NOMO-1 treated with DMSO at 0.1 percent for 48 hours (cell line): ENCODE measurements around the gene FNBP1.

Source experiments
- DNase-seq: peaks from one replicate; lab custom pipeline; 2025; ENCODE audit not compliant: unreplicated experiment; lab: John Stamatoyannopoulos, UW

The FNBP1 gene

DNA sequence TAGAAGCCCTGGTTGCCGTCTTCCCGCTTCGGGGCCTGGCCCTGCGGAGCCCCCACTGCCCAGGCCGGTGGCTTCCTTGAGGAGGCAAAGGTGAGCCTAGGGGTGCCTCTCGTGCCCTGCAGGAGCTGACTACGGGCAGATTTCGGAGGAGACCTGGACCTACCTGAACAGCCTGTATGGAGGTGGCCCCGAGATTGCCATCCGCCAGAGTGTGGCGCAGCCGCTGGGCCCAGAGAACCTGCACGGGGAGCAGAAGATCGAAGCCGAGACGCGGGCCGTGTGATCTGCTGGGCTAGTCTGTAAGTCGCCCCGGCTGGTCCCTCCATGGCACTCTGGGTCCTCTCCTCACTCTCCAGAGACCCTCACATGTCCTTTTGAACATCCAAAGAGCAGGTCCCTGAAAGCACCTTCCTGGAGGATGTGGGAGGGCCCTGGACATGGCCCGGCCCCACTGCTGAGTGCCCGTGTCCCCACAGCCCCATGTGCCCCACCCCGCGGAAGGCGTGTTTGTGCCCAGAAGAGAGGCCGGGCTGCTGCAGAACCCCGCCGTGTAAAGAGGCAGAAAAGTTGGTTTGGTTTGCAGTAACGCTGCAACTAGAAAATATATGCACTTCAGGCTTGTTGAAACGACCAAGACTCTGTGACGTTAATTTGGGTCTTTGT is 162.9 kb downstream of the FNBP1 start:
- no peak for DNase-seq

DNA sequence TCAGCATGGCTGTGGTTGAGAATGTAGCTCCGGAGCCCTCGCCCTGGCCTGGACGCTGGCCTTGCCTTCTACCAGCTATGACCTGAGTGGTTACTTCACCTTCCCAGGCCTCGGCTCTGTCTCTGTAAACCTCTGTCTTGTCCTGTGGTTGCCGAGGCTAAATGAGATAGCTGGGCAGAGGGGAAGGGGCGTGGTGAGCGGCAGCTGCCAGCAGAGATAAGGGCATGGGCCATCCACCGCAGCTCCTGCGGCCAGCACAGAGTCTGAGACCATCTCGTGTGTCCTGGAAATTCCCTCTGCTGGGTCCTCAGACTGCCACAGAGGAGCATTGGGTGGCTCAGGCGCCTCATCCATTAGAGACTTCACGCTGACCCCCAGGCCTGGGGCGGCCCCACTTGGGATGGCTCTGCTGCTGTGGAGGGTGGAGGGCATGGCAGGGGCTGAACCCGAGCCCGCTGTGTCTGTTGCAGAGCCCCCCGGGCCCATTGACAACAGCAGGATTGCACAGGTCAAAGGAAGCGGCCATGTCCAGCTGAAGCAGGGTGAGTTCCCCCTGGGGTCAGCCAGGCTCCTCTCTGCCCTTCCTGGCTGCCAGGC is 163.8 kb downstream of the FNBP1 start:
- no peak for DNase-seq

DNA sequence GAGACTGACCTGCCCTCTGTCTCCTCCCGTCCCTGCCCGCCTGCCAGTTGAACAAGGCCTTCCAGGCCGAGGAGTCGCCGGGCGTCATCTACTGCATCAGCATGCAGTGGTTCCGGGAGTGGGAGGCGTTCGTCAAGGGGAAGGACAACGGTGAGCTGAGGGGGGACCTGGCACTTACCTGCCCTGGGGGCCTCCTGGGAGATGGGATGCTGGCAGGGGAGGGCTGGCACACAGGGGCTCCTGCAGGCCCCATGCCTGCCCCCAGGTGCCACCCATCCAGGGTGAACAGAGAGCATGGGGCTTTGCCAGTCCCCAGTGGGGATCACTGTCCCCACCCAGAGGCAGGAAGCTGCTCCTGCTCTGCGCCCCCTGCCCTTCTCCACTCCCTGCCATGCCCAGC is 164.7 kb downstream of the FNBP1 start:
- no peak for DNase-seq

DNA sequence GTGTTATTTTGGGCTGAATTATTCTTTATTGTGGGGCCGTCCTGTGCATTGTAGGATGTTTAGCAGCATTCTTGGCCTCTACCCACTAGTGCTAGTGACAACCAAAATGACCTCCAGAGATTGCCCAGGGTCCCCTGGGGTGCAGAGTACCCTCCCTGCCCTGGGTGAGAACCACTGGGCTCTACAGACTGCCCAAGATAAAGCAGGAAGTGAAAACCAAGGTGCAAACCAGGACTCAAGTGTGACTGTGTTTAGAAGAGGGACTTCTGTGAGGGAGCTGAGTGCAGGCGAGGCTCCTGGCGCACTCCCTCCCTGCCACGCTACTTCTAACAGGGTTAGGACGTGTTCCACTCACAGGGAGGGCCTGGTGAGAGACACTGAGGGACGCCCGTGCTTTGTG is 166.2 kb downstream of the FNBP1 start:
- DNase-seq = no peak

DNA sequence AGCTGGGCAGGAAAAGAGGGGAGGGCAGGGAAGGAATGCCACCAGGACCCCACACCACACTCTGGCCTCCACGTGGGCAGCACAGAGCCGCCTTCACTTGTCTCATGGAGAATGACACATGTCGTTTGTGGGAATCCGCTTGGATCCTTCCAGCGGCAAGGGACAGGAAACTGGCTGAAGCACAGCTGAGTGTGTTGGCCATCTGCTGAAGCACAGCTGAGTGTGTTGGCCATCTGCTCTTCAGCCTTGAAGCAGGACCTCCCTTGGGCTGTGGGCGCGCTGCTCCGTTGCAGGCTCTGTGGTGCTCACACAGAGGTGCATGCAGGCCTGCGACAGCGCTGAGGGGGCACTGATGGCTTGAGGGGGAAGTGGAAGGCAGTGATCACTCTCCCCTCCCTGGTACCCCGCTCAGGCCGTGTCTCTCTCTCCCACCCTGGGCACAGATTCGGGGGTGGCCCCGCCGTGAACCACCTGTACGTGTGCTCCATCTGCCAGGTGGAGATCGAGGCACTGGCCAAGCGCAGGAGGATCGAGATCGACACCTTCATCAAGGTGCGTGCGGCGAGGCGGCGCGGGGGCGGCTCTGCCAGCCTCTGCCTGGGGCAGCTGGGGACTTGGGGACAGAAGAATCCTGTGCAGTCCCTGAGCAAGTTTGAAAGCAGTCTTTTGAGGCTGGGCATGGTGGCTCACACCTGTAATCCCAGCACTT is 167.1 kb downstream of the FNBP1 start:
- no peak for DNase-seq

DNA sequence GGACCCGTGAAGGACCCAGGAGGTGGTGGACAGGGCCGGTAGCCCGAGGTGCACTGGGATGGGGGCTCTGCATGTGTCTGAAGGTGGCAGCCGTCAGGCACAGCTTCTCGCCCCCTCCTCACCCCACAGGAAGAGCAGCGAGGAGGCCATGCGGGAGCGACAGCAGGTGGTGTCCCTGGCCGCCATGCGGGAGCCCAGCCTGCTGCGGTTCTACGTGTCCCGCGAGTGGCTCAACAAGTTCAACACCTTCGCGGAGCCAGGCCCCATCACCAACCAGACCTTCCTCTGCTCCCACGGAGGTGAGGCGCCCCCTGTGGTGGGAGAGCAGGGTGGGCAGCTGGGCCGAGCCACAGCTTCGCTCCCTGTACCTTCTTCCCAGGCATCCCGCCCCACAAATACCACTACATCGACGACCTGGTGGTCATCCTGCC is 167.8 kb downstream of the FNBP1 start:
- no peak for DNase-seq

DNA sequence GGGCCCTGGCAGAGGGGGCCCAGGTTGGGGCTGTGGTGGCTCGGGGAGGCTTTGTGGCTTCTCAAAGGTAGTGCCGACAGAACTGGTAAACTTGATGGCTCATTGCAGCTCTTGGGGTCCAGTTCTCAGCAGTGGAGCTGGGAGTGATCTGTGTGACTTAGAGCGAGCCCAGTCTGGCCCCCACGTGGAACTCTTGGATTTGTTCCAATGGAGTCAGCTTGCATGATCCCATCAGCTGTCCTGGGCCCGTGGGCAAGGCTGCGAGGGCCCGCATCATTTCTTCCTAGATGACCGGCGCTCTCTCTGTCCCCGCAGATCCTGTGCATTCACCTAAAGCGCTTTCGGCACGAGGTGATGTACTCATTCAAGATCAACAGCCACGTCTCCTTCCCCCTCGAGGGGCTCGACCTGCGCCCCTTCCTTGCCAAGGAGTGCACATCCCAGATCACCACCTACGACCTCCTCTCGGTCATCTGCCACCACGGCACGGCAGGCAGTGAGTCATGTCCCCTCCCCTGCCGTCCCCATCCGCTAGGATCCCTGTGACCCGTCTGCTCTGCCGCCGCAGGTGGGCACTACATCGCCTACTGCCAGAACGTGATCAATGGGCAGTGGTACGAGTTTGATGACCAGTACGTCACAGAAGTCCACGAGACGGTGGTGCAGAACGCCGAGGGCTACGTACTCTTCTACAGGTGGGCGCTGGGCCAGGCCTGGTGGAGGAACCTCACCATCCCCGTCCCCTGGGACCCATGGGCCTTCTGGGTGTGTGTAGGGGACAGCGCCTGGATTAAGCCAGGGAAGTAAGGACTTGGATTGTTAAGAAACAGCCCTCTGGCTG is 168.5 kb downstream of the FNBP1 start:
- DNase-seq = no peak

DNA sequence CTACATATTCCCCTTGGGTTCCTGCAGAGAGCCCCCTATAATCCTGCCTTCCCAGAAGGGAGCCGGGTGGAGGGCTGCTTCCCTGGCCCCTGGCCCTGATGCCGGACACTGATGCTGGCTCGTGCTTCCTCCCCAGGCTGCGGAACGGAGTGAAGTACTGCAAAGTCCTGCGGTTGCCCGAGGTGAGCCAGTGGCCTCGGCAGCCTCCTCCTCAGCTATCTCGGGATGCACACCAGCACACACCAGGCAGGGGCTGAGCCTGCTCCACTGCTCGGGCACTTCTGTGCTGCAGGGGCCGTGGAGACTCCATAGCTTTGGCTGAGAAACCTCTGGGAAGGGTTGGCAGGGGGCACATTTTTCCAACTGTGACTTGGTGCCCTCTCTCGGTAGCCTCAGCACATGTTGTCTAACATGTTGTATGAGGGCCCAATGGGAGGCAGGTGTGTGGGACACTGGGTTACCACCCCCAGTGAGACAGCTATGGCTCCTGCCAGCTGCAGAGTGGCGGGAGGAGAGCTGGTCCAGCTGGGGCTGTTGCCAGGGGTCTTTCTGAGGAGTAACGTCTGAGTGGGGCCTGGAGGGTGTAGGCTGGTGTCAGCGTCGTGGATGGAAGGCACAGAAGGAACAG is 169.3 kb downstream of the FNBP1 start:
- DNase-seq = no peak

DNA sequence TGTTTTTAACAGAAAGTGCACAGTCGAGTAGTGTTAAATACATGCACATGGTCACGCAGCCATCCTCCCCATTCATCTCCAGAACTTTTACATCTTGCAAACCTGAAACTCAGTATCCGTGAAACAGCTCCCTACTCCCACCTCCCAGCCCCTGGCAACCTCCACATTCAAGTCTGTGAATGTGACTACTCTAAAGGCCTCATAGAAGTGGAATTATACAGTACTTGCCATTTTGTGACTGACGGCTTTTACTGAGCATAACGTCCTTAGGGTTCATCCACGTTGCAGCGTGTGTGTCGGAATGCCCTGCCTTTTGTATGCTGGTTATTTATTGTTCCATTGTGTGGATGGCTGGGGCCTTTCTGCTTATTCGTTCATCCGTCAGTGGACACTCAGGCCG is 171.9 kb downstream of the FNBP1 start:
- DNase-seq = no peak

DNA sequence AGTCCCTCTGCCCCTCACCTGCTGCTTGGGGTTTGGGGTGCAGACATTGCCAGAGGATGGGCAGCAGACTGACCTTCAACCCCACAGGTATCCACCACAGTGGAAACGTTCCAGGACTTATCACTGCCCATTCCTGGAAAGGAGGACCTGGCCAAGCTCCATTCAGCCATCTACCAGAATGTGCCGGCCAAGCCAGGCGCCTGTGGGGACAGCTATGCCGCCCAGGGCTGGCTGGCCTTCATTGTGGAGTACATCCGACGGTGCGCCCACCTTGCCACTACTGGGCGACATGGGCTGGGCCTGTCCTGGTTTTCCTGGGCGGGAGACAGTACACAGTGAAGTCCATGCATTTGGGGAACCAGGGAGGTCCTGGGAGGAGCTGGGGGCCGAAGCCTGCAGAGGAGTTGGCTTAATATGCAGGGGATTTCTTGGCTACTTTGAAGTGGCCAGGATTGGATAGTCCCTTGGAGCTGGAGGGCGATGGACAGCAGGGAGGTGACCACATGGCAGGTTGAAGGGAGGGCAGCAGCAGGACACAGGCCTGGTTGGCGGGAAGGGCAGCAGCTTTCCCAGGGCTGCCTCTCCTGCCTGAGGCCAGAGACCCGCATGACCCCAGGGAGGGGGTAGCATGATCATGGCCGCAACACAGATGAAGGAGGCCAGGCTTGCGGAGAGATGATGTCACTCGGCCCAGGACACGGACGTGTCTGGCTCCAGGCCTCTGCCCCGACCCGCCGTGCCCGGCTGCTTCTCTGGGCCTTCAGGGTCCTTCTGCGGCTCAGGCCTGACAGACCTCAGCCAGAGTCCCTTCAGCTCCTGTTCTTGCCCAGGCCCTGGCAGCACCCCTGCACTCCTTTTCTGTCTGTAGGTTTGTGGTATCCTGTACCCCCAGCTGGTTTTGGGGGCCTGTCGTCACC is 173.1 kb downstream of the FNBP1 start:
- no peak for DNase-seq

DNA sequence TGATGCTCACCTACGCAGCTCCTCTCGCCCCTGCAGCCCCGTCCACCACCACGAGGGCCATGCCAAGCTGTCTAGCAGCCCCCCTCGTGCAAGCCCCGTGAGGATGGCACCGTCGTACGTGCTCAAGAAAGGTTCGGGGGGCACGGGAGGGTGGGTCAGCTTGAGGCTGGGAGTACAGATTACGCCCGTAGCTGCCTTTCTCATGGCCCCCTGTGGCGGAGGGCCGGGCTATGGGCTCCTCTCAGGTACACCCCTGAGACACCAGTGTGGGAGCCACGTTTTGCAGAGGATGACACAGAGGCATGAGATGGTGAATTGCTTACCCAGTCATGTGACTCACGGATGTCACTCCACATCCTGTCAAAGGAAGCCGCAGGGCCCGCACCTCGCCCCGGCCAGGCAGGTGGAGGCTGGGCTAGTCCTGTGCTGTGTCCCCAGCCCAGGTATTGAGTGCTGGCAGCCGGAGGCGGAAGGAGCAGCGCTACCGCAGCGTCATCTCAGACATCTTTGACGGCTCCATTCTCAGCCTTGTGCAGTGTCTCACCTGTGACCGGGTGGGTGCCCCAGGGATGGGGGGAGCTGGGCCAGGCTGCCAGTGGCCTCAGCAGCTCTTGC is 174.0 kb downstream of the FNBP1 start:
- DNase-seq = no peak

DNA sequence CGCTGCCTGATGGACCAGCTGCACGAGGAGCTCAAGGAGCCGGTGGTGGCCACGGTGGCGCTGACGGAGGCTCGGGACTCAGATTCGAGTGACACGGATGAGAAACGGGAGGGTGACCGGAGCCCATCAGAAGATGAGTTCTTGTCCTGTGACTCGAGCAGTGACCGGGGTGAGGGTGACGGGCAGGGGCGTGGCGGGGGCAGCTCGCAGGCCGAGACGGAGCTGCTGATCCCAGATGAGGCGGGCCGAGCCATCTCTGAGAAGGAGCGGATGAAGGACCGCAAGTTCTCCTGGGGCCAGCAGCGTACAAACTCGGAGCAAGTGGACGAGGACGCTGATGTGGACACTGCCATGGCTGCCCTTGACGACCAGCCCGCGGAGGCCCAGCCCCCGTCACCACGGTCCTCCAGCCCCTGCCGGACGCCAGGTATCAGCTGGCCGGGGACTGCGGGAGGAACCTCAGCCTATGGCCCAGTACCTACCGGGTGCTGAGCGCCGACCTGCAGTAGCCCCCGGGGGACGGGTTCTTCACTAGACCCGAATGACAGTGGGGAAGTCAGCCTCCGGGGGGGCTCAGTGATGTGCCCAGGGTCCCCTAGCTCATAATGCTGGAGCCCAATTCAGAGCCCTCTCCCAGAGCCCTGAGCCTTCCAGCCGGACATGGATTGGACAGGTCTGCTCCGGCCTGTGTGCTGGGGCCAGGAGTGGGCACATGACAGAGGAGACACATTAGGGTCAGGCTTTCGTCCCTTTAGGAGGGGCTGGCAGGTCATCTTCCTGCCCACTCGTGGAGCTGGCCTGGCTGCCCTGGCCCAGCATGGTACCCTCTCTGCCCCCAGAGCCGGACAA is 174.7 kb downstream of the FNBP1 start:
- DNase-seq = no peak

DNA sequence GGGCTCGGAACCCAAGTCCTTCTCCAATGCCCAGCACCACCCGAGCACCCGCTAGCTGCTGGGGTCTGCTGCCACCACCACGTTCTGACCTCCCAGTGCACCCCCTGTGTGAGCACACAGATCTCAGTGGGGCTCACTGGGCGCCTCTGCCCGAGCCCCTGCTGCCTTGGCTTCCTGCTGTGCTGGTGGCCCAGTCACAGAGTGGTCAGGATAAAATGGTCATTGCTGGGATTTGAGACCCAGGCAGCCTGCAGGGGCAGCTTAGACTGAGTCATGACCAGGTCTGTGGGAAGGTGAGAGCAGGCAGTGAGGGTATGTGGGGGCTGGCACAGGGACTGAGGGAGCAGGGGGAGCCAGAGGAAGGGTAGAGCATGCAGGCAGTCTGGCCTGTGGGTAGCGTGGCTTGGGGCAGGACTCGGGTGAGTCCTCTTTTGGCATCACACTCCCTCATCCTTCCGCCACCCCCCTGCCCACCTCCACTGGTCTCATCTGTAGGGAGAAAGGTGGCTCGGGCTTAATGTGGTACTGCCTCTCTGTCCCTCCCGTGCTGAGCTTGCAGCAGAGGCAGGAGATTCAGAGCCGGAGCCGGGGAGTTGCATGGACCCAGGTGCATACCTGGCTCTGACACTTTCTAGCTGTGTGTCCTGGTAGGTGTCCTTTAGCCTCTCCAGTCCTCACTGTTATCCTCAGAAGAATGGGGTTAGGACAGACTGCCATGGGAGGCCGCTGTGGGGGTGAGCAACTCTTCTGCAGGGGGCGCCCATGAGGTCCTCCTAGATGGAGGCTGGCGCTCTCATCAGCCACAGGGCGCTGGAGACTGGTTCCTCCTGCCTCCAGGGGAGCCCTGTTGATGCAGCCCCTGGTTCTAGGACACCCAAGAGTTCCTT is 175.6 kb downstream of the FNBP1 start:
- no peak for DNase-seq

DNA sequence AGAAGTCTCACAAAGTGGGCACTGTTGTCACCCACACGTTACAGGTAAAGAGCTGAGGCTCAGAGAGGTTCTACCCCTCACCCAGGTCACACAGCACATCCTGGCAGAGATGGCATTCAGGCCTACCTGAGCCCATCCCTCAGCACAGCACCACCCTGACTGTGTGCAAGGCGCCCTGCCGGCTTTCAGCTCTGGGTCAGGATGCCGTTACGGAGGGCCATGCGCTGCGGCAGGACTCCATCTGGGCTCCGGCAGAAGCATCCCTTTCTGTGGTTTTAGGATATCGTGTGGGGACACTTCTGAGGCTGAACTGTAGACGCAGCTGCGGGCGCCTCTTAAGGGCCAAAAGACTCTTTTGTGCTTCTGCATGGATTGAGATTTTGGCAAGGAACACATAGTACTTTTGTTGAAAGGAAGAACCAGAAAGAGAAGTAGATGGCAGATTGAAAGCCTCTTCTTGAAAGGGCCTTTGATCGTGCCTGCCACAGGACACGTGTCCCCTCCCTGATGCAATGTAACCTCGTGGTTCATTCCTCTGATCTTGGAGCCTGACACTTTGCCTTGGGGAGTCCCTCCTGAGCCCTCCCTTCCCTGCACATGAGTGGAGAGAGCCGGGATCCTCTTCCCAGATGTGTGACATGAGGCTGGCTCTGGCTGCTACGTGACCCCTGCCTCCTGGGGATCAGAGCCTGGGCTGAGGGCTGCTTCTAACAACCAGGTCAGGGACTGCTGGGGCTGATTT is 176.4 kb downstream of the FNBP1 start:
- no peak for DNase-seq

DNA sequence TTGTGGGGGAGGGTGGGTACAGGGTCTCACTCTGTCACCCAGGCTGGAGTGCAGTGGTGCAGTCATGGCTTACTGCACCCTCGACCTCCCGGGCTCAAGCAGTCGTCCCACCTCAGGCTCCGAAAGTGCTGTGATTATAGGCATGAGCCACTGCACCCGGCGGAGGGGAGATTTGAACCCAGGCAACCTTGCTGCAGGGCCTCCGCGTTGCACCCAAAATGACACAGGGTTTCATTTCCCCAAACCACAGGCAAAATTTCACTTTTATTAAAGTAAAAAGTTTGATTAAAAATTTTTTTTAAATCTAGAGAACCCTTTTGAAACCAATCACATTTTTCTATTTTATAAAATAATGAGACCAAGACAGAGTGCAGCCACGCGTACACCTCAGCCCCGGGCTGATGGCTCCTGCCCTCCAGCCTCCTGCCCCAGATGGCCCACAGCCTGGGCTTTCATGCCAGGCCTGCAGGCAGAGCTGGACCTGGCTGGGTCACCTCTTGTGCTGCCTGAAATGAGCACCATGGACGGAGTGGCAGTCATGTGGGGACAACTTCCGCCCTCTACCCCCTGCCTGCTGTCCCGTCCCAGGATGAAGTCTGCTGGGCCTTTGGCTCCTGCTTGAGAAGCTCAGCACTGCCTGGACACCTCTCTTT is 177.2 kb downstream of the FNBP1 start:
- DNase-seq = no peak

DNA sequence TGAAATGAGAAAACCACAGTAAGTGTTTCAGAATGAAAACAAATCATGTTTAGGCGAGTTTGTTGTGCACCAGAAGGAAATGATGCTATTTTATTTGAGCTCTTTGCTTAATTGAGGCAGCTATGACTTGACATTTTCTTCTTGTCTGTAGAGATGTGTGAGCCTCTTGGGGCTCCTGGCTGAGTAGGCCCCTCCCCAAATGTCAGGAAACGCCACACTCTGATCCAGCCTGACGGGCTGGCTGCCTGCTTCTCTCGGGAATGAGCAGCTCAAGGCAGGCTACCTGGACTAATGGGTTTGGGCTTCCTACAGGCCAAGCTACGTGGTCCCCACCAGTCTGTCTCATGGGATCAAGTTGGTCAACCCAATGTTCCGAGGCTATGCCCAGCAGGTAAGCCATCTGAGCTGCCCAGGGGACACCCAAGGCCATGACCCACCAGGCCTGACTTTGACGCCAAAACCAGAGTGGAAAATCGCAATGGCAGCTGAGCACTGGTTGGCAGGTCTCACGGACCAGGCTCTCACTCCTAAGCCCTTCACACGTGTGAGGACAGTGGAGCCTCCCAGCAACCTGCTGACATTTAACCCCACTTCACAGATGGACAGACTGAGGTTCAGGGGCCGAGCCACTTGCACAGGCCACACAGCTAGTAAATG is 177.9 kb downstream of the FNBP1 start:
- DNase-seq = no peak
